Osteoblast (primary cell): ENCODE results near the gene AKT3. TPM values are rescaled to one million over a fixed set of nuclear protein-coding genes. Genes with fewer than 3 reads are reported as not detected.
A peak's percentile ranks its signal among the peaks of the same experiment; 100 is the strongest.

Source experiments
- DNase-seq: peaks from one replicate; pipeline ENCODE4 v3.0.0; 2011; ENCODE audit warnings: low spot score, mixed read lengths; ENCODE audit not compliant: insufficient read length; ENCODE audit errors: missing footprints
- H2AFZ ChIP-seq: 2 replicates; pipeline ENCODE4 v1.6.0; 2011; ENCODE audit warnings: mild to moderate bottlenecking, low read length
- H3K27ac ChIP-seq: 2 replicates; pipeline ENCODE4 v1.5.1; 2011; ENCODE audit warnings: mild to moderate bottlenecking, low read depth, low read length, moderate library complexity
- H3K27me3 ChIP-seq: 2 replicates; pipeline ENCODE4 v1.6.0; 2012; ENCODE audit warnings: mild to moderate bottlenecking, control low read depth, inconsistent platforms, low read length, moderate library complexity; ENCODE audit not compliant: insufficient read depth
- H3K36me3 ChIP-seq: 2 replicates; pipeline ENCODE4 v1.5.1; 2011; ENCODE audit warnings: mild to moderate bottlenecking, low read length, control low read depth, moderate library complexity; ENCODE audit not compliant: insufficient read depth
- H3K4me1 ChIP-seq: 2 replicates; pipeline ENCODE4 v1.5.1; 2011; ENCODE audit warnings: mild to moderate bottlenecking, low read length, control low read depth, moderate library complexity; ENCODE audit not compliant: insufficient read depth
- H3K4me2 ChIP-seq: 2 replicates; pipeline ENCODE4 v1.6.0; 2011; ENCODE audit warnings: mild to moderate bottlenecking, low read length; ENCODE audit not compliant: insufficient read depth
- H3K4me3 ChIP-seq: fragments of 200-600 bp; sonication (generic); 3 replicates; pipeline ENCODE4 v1.5.1; 2012; ENCODE audit warnings: mild to moderate bottlenecking, low read length, inconsistent platforms; ENCODE audit not compliant: insufficient read depth
- H3K79me2 ChIP-seq: 2 replicates; pipeline ENCODE4 v1.6.0; 2012; ENCODE audit warnings: mild to moderate bottlenecking, low read length, control low read depth, inconsistent platforms; ENCODE audit not compliant: insufficient read depth
- H3K9me3 ChIP-seq: 2 replicates; pipeline ENCODE4 v1.5.1; 2011; ENCODE audit warnings: low read depth, low read length, control low read depth
- H4K20me1 ChIP-seq: 2 replicates; pipeline ENCODE4 v1.6.0; 2012; ENCODE audit warnings: mild to moderate bottlenecking, low read length, control low read depth; ENCODE audit not compliant: insufficient read depth
- CTCF ChIP-seq: IDR thresholded peaks from 2 replicates; pipeline ENCODE4 v1.5.1; 2011; ENCODE audit warnings: mild to moderate bottlenecking, low read depth, low read length, moderate library complexity; ENCODE audit errors: extremely low read depth
- total RNA-seq: library from RNA; depleted of rRNA; stranded (reverse); fragments of >200 nt; gene quantifications from 2 replicates; pipeline ENCODE4 v1.2.3, GENCODE V29; 2012

AKT3 gene
- total RNA-seq, 1 donor, result 38.7 TPM

- no peaks in the 10 kb centered on the region for H3K9me3 ChIP-seq
- no peak for TF ChIP-seq CTCF
- no peaks in the 10 kb centered on the region for H4K20me1 ChIP-seq
- H3K27ac ChIP-seq, result no peak overlapping the region
- H3K36me3 ChIP-seq, result no peaks in the 10 kb centered on the region
- H3K79me2 ChIP-seq, result peaks cover 30% of the 10 kb centered on the region
- peaks cover 23% of the 10 kb centered on the region for H3K4me1 ChIP-seq
- H3K4me2 ChIP-seq, result no peak overlapping the region
- no peak for DNase-seq
- no peak overlapping the region for H2AFZ ChIP-seq
- H3K27me3 ChIP-seq, result no peaks in the 10 kb centered on the region
- H3K4me3 ChIP-seq, result no peak overlapping the region
These were observed 134.8 kb downstream of the AKT3 start for GRCh38 chr1:243715285-243715684.

DNA sequence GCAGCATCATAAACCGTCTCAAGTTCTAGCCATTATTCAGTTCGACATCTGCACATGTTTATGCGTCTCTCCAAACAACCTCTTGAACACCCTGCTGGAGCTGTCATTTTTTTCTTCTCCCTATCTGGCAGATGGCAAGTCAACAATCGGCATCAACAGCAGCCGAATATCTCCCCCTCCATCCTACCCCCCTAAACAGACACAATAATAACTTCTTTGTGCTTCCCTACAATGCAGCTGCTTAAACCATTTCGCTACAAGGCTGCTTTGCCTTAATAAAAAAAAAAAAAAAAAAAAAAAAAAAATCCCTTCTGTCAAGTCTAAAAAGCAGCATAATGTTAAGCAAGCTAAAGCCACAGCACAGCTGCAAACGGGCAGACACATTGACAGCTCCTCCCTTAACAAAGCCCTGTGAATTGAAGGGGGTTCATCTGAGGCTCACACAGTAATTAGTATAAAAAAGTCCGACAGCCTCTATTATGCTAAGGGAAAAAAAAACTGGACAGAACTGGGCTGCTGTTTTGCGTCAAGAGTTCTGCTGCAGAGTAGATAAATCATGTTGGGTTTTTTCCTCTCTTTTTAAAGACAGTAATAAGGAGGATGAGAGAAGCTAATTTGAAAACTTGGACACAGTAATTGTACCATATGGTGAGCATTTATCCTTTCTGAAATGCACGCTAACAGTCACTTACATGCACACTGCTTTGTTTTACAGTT is 136.4 kb downstream of the AKT3 start:
- TF ChIP-seq CTCF, result no peak
- H3K27me3 ChIP-seq, result no peaks in the 10 kb centered on the region
- H3K4me3 ChIP-seq, result no peak overlapping the region
- peaks cover 30% of the 10 kb centered on the region for H3K79me2 ChIP-seq
- H3K36me3 ChIP-seq, result no peaks in the 10 kb centered on the region
- no peak overlapping the region for H3K27ac ChIP-seq
- no peak overlapping the region for H2AFZ ChIP-seq
- peaks cover 11% of the 10 kb centered on the region for H3K4me1 ChIP-seq
- H3K9me3 ChIP-seq, result no peaks in the 10 kb centered on the region
- peak overlapping the region; percentile 6 for H3K4me2 ChIP-seq
- DNase-seq, result no peak
- H4K20me1 ChIP-seq, result no peaks in the 10 kb centered on the region

DNA sequence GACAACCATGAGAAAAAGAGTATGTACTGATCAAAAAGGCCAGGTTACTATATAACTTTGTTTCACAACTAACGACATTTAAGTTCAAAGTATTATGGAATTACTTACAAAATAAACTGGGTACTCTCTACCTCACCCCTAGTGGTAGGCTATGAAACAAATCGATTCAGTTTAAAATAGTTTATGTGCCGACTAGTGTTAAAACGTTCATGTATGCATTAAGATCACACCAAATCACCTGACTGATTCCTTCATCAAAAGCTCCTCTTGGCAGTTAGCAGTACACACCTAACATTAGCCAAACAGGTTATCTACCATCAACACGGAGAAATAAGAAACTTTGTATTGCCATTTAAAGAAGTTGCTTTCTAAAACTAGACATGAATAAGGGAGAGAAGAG is 137.1 kb downstream of the AKT3 start:
- peaks cover 10% of the 10 kb centered on the region for H3K4me1 ChIP-seq
- H4K20me1 ChIP-seq, result no peaks in the 10 kb centered on the region
- no peak overlapping the region for H3K27ac ChIP-seq

More for the DNA sequence above, 137.1 kb downstream of the AKT3 start:
- H3K9me3 ChIP-seq, result no peaks in the 10 kb centered on the region
- DNase-seq, result peak; percentile 36
- TF ChIP-seq CTCF, result peak; percentile 45
- no peaks in the 10 kb centered on the region for H3K27me3 ChIP-seq
- no peaks in the 10 kb centered on the region for H3K36me3 ChIP-seq
- H3K4me2 ChIP-seq, result no peak overlapping the region
- H2AFZ ChIP-seq, result no peak overlapping the region
- H3K4me3 ChIP-seq, result no peak overlapping the region
- H3K79me2 ChIP-seq, result peaks cover 29% of the 10 kb centered on the region
